ENCODE results near the gene SLC15A3.
"Not testable (repeated sequence)": the region's sequence is repeated elsewhere in the genome, so short reads cannot be mapped to it uniquely, and the experiment has no call there.

The SLC15A3 gene

GRCh38 chr11:60974316-60974715, 22.3 kb upstream of the SLC15A3 start:
- not testable (repeated sequence) for DNase-seq

GRCh38 chr11:60973699-60974098, 21.7 kb upstream of the SLC15A3 start:
- DNase-seq = no peak

- DNase-seq = no peak
Observed at GRCh38 chr11:60972182-60973030, 20.4 kb upstream of the SLC15A3 start.

GRCh38 chr11:60971520-60971919, 19.5 kb upstream of the SLC15A3 start, which contains the start of gene CD6:
CD6 (plus strand) TSS chr11:60971680; CDS start chr11:60971866, 186 bp downstream.
- no peak for DNase-seq

- DNase-seq = no peak
Observed at GRCh38 chr11:60970890-60971289, 18.9 kb upstream of the SLC15A3 start.

- DNase-seq = no peak
Observed at GRCh38 chr11:60970369-60970774, 18.4 kb upstream of the SLC15A3 start.

- no peak for DNase-seq
Observed at GRCh38 chr11:60968223-60968622, 16.2 kb upstream of the SLC15A3 start.

GRCh38 chr11:60966890-60967289, 14.9 kb upstream of the SLC15A3 start:
- DNase-seq = no peak

- peak in 1 of 2 experiments; percentile 3 for DNase-seq
Observed at GRCh38 chr11:60964801-60965200, 12.8 kb upstream of the SLC15A3 start.

- DNase-seq = no peak
Observed at GRCh38 chr11:60960405-60960804, 8.4 kb upstream of the SLC15A3 start.

GRCh38 chr11:60959431-60959830, 7.5 kb upstream of the SLC15A3 start:
- no peak for DNase-seq

GRCh38 chr11:60957188-60957587, 5.2 kb upstream of the SLC15A3 start:
- DNase-seq = no peak

- no peak for DNase-seq
Observed at GRCh38 chr11:60955571-60955970, 3.6 kb upstream of the SLC15A3 start.

- no peak for DNase-seq
Observed at GRCh38 chr11:60954421-60954820, 2.4 kb upstream of the SLC15A3 start.

- no peak for DNase-seq
Observed at GRCh38 chr11:60953781-60954180, 1.8 kb upstream of the SLC15A3 start.

- no peak for DNase-seq
Observed at GRCh38 chr11:60952742-60953170, 780 bp upstream of the SLC15A3 start.

GRCh38 chr11:60951606-60951903, 421 bp downstream of the SLC15A3 start:
- no peak for DNase-seq

- DNase-seq = no peak
Observed at GRCh38 chr11:60950933-60951605, 907 bp downstream of the SLC15A3 start.

- no peak for DNase-seq
Observed at GRCh38 chr11:60950024-60950423, 2.0 kb downstream of the SLC15A3 start.

- DNase-seq = no peak
Observed at GRCh38 chr11:60948250-60948649, 3.7 kb downstream of the SLC15A3 start.

GRCh38 chr11:60947700-60948099, 4.3 kb downstream of the SLC15A3 start:
- no peak for DNase-seq

GRCh38 chr11:60946601-60947264, 5.2 kb downstream of the SLC15A3 start:
- no peak for DNase-seq

GRCh38 chr11:60945295-60945667, 6.7 kb downstream of the SLC15A3 start:
- DNase-seq = no peak
